Tongue (tissue), 2 donors: ENCODE measurements around the gene LSM5. TPM values are rescaled to one million over a fixed set of nuclear protein-coding genes. Genes with fewer than 3 reads are reported as not detected.

Experiments used
- DNase-seq: peaks from one replicate; pipeline ENCODE4 v3.0.0-alpha.2; 2015
- total RNA-seq: library from RNA; depleted of rRNA; stranded (reverse); fragments of >200 nt; gene quantifications from one replicate; pipeline ENCODE4 v1.2.3, GENCODE V29; 2014

Gene LSM5
- 25.3 TPM for total RNA-seq

GRCh38 chr7:32490127-32490796 is at the start of gene LSM5:
LSM5 (minus strand) TSS chr7:32490380; CDS start chr7:32490365, 15 bp downstream.
- peak; percentile 97 for DNase-seq

GRCh38 chr7:32539366-32539765 is 49.2 kb upstream of the LSM5 start:
- DNase-seq = no peak

- DNase-seq = no peak
Measured at GRCh38 chr7:32537760-32538159, 47.6 kb upstream of the LSM5 start.

GRCh38 chr7:32536585-32536984 is 46.4 kb upstream of the LSM5 start:
- no peak for DNase-seq

- DNase-seq = no peak
Measured at GRCh38 chr7:32536016-32536415, 45.8 kb upstream of the LSM5 start.

GRCh38 chr7:32535162-32535702 is 45.1 kb upstream of the LSM5 start:
- DNase-seq = no peak

GRCh38 chr7:32533276-32534029 is 43.3 kb upstream of the LSM5 start:
- peak; percentile 9 for DNase-seq

- DNase-seq = no peak
Measured at GRCh38 chr7:32532716-32533115, 42.5 kb upstream of the LSM5 start.

GRCh38 chr7:32532086-32532485 is 41.9 kb upstream of the LSM5 start:
- no peak for DNase-seq

- DNase-seq = no peak
Measured at GRCh38 chr7:32531402-32531801, 41.2 kb upstream of the LSM5 start.

GRCh38 chr7:32525839-32526238 is 35.7 kb upstream of the LSM5 start:
- no peak for DNase-seq

GRCh38 chr7:32524631-32525030 is 34.5 kb upstream of the LSM5 start:
- no peak for DNase-seq

GRCh38 chr7:32522746-32523530 is 32.8 kb upstream of the LSM5 start:
- no peak for DNase-seq

GRCh38 chr7:32519763-32520162 is 29.6 kb upstream of the LSM5 start:
- DNase-seq = no peak

- DNase-seq = peak; percentile 24
Measured at GRCh38 chr7:32518534-32519140, 28.5 kb upstream of the LSM5 start.

GRCh38 chr7:32516551-32517100 is 26.4 kb upstream of the LSM5 start:
- no peak for DNase-seq

GRCh38 chr7:32515890-32516550 is 25.8 kb upstream of the LSM5 start:
- no peak for DNase-seq

GRCh38 chr7:32513210-32513609 is 23.0 kb upstream of the LSM5 start:
- no peak for DNase-seq

- no peak for DNase-seq
Measured at GRCh38 chr7:32511791-32512190, 21.6 kb upstream of the LSM5 start.

GRCh38 chr7:32507414-32507813 is 17.2 kb upstream of the LSM5 start:
- no peak for DNase-seq

- no peak for DNase-seq
Measured at GRCh38 chr7:32506266-32507054, 16.3 kb upstream of the LSM5 start.
